T1000 (cell line): ENCODE measurements around the gene LALBA.
"Not testable (repeated sequence)": the region's sequence is repeated elsewhere in the genome, so short reads cannot be mapped to it uniquely, and the experiment has no call there.

Experiments used
- DNase-seq: peaks from one replicate; lab custom pipeline; 2025; ENCODE audit warnings: mixed read lengths; lab: John Stamatoyannopoulos, UW

Gene LALBA

GRCh38 chr12:48527891-48528670 is 41.8 kb downstream of the LALBA start:
- DNase-seq, result no peak

GRCh38 chr12:48525332-48525731 is 44.5 kb downstream of the LALBA start, which contains the start of gene OR8S1:
OR8S1 (plus strand) TSS chr12:48525632; CDS start chr12:48525632, 0 bp downstream.
- no peak for DNase-seq

- not testable (repeated sequence) for DNase-seq
These were observed 49.5 kb downstream of the LALBA start for GRCh38 chr12:48520381-48520780.
